PFSK-1 (cell line): ENCODE results near the gene CDK1.

Experiments
- POLR2AphosphoS5 ChIP-seq: IDR thresholded peaks from 2 replicates; pipeline ENCODE4 v1.6.1; 2012; ENCODE audit warnings: low read depth, mild to moderate bottlenecking, control low read depth, low read length, moderate library complexity
- SIN3A ChIP-seq: IDR thresholded peaks from 2 replicates; pipeline ENCODE4 v1.6.1; 2012; ENCODE audit warnings: mild to moderate bottlenecking, low read length, moderate library complexity, borderline replicate concordance; ENCODE audit not compliant: insufficient read depth
- TF ChIP-seq, protein P1 (sequence below), 2 experiments: IDR thresholded peaks; 2 replicates each; pipeline versions ENCODE4 v1.6.1 to v1.8.0; 2011 to 2012; ENCODE audit warnings: low read depth in 2 of 2, low read length in 2 of 2, control low read depth in 1 of 2, inconsistent platforms in 1 of 2, mild to moderate bottlenecking in 1 of 2, moderate library complexity in 1 of 2; ENCODE audit not compliant: insufficient read depth in 1 of 2

GRCh38 chr10:60798870-60799269 is 20.6 kb downstream of the CDK1 start:
- TF ChIP-seq SIN3A, result no peak
- TF ChIP-seq, protein P1, sequence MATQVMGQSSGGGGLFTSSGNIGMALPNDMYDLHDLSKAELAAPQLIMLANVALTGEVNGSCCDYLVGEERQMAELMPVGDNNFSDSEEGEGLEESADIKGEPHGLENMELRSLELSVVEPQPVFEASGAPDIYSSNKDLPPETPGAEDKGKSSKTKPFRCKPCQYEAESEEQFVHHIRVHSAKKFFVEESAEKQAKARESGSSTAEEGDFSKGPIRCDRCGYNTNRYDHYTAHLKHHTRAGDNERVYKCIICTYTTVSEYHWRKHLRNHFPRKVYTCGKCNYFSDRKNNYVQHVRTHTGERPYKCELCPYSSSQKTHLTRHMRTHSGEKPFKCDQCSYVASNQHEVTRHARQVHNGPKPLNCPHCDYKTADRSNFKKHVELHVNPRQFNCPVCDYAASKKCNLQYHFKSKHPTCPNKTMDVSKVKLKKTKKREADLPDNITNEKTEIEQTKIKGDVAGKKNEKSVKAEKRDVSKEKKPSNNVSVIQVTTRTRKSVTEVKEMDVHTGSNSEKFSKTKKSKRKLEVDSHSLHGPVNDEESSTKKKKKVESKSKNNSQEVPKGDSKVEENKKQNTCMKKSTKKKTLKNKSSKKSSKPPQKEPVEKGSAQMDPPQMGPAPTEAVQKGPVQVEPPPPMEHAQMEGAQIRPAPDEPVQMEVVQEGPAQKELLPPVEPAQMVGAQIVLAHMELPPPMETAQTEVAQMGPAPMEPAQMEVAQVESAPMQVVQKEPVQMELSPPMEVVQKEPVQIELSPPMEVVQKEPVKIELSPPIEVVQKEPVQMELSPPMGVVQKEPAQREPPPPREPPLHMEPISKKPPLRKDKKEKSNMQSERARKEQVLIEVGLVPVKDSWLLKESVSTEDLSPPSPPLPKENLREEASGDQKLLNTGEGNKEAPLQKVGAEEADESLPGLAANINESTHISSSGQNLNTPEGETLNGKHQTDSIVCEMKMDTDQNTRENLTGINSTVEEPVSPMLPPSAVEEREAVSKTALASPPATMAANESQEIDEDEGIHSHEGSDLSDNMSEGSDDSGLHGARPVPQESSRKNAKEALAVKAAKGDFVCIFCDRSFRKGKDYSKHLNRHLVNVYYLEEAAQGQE (IDR thresholded peaks at IDR 0.05; ENCODE audit: insufficient read depth in 1 of 2, low read depth in 2 of 2, low read length in 2 of 2), result no peak
- TF ChIP-seq POLR2AphosphoS5, result no peak; the same call in 1 of the 2 replicates
